HG03139 (cell line): Measurements from ENCODE around the gene DPP10.

ENCODE experiments used
- ATAC-seq: cut with Tn5 transposase; IDR thresholded peaks from one replicate; pipeline ENCODE4 v1.9.1; 2021; ENCODE audit not compliant: unreplicated experiment

The DPP10 gene

GRCh38 chr2:115541814-115542213 is 1099.4 kb downstream of the DPP10 start:
- no peak for ATAC-seq

- ATAC-seq = no peak
Observed at GRCh38 chr2:115542331-115542730, 1099.9 kb downstream of the DPP10 start.

GRCh38 chr2:115543024-115543423 is 1100.6 kb downstream of the DPP10 start:
- ATAC-seq = no peak

- ATAC-seq = no peak
Observed at GRCh38 chr2:115543461-115543860, 1101.0 kb downstream of the DPP10 start.

- ATAC-seq = no peak
Observed at GRCh38 chr2:115549611-115550130, 1107.2 kb downstream of the DPP10 start.

- ATAC-seq = no peak
Observed at GRCh38 chr2:115552726-115553125, 1110.3 kb downstream of the DPP10 start.

- ATAC-seq = no peak
Observed at GRCh38 chr2:115554153-115554552, 1111.7 kb downstream of the DPP10 start.

GRCh38 chr2:115558725-115559124 is 1116.3 kb downstream of the DPP10 start:
- ATAC-seq = no peak

GRCh38 chr2:115560666-115561065 is 1118.2 kb downstream of the DPP10 start:
- no peak for ATAC-seq

GRCh38 chr2:115568643-115569042 is 1126.2 kb downstream of the DPP10 start:
- no peak for ATAC-seq

GRCh38 chr2:115569547-115569946 is 1127.1 kb downstream of the DPP10 start:
- no peak for ATAC-seq

GRCh38 chr2:115572746-115573145 is 1130.3 kb downstream of the DPP10 start:
- ATAC-seq = no peak

GRCh38 chr2:115573756-115574155 is 1131.3 kb downstream of the DPP10 start:
- ATAC-seq = no peak

GRCh38 chr2:115574667-115575066 is 1132.2 kb downstream of the DPP10 start:
- no peak for ATAC-seq

- no peak for ATAC-seq
Observed at GRCh38 chr2:115580784-115581183, 1138.3 kb downstream of the DPP10 start.

GRCh38 chr2:115584507-115584906 is 1142.1 kb downstream of the DPP10 start:
- ATAC-seq = no peak

- no peak for ATAC-seq
Observed at GRCh38 chr2:115596659-115597375, 1154.4 kb downstream of the DPP10 start.

GRCh38 chr2:115603285-115603684 is 1160.8 kb downstream of the DPP10 start:
- ATAC-seq = no peak

- ATAC-seq = no peak
Observed at GRCh38 chr2:115606350-115606749, 1163.9 kb downstream of the DPP10 start.

GRCh38 chr2:115609978-115610377 is 1167.5 kb downstream of the DPP10 start:
- ATAC-seq = no peak

- ATAC-seq = no peak
Observed at GRCh38 chr2:115610888-115611287, 1168.4 kb downstream of the DPP10 start.

GRCh38 chr2:115624332-115624731 is 1181.9 kb downstream of the DPP10 start:
- ATAC-seq = no peak

GRCh38 chr2:115634578-115634977 is 1192.1 kb downstream of the DPP10 start:
- no peak for ATAC-seq
